Measurements from ENCODE around the gene SERINC1. TPM values are rescaled to one million over a fixed set of nuclear protein-coding genes. Genes with fewer than 3 reads are reported as not detected.

SERINC1 gene
- total RNA-seq (2022; extraction: Qiagen RNA extraction; ENCODE audit: low read depth), result 70.4 to 93.2 TPM (median 83.6 TPM) in 5 replicates

GRCh38 chr6:122471107-122472021, at the start of gene SERINC1:
SERINC1 (minus strand) TSS chr6:122471807; CDS start chr6:122471737, 70 bp downstream.

GRCh38 chr6:122399348-122400120, 72.1 kb downstream of the SERINC1 start, which contains the start of gene HSF2:
HSF2 (plus strand) TSS chr6:122399652; CDS start chr6:122399738, 86 bp downstream.

Other genes starting within 250 kb of the SERINC1 start
- 6.4 to 10.6 TPM (median 7.1 TPM) in 5 replicates for gene HSF2, start 72.2 kb downstream of the SERINC1 start, total RNA-seq (2022; extraction: Qiagen RNA extraction; ENCODE audit: low read depth)
- 0.32 to 0.84 TPM (median 0.74 TPM) in 5 replicates for gene PKIB, start 138.6 kb upstream of the SERINC1 start, total RNA-seq (2022; extraction: Qiagen RNA extraction; ENCODE audit: low read depth)